HCT116 (cell line): Measurements from ENCODE around the gene SBF2. TPM values are rescaled to one million over a fixed set of nuclear protein-coding genes. Genes with fewer than 3 reads are reported as not detected.

Source experiments
- ATAC-seq: fragments of 200-7000 bp; cut with Tn5 transposase; 2 replicates; pipeline ENCODE4 v1.9.1; 2020; ENCODE audit warnings: mild to moderate bottlenecking, moderate library complexity
- BruUV-seq: library from RNA; stranded (reverse); fragments of 400-500 nt; replicated peaks from 2 replicates; lab custom pipeline; 2021; lab: Mats Ljungman, UMichigan
- CTCF ChIA-PET: fragments of 300-600 bp; sonication (Branson Sonifier 250); formaldehyde crosslinking; loops from one replicate; lab custom pipeline; 2021; ENCODE audit warnings: antibody characterized with exemption; lab: Charles Lee
- POLR2A ChIA-PET: fragments of 300-600, 350-600 bp; sonication (Branson Sonifier 250); formaldehyde crosslinking; loops from one replicate; lab custom pipeline; 2021; ENCODE audit warnings: antibody characterized with exemption; lab: Charles Lee
- RAD21 ChIA-PET, 2 experiments: fragments of 300-600 bp; sonication (Branson Sonifier 250); formaldehyde crosslinking; loops; one replicate each; lab custom pipeline; 2023; ENCODE audit warnings: low total read pairs in 2 of 2; ENCODE audit not compliant: uncharacterized antibody in 2 of 2, unreplicated experiment in 2 of 2, low non-redundant PET in 1 of 2; lab: Charles Lee
- DNase-seq: peaks from one replicate; pipeline ENCODE4 v3.0.0-alpha.2; 2010; ENCODE audit warnings: low read depth, low spot score
- H2AFZ ChIP-seq: fragments of 200-600 bp; shearing (Covaris generic), sonication (generic); 2 replicates; pipeline ENCODE4 v1.6.1; 2017; ENCODE audit warnings: low read depth, mixed run types, mixed read lengths, antibody characterized with exemption, low read length; ENCODE audit not compliant: poor library complexity, severe bottlenecking
- H3K27ac ChIP-seq: 2 replicates; pipeline ENCODE4 v1.5.1; 2012; ENCODE audit warnings: low read depth, low read length
- H3K27me3 ChIP-seq: fragments of 200-600 bp; sonication (generic); 2 replicates; pipeline ENCODE4 v1.6.1; 2016; ENCODE audit warnings: mixed run types, low read length, mixed read lengths; ENCODE audit not compliant: insufficient read depth
- H3K36me3 ChIP-seq, 2 experiments: fragments of 200-500 bp in 1 of 2; fragments of 200-600 bp in 1 of 2; sonication (Bioruptor generic) in 1 of 2; sonication (generic) in 1 of 2; 2 replicates each; pipeline versions ENCODE4 v1.5.1 to v1.6.1; 2014 to 2016; ENCODE audit warnings: low read length in 2 of 2, inconsistent platforms in 1 of 2, mixed read lengths in 1 of 2, mixed run types in 1 of 2; ENCODE audit not compliant: insufficient read depth in 2 of 2, control insufficient read depth in 1 of 2
- H3K4me1 ChIP-seq, 2 experiments: fragments of 200-600 bp in 1 of 2; sonication (generic) in 1 of 2; 2 replicates each; pipeline versions ENCODE4 v1.5.1 to v1.6.1; 2012 to 2017; ENCODE audit warnings: low read length in 2 of 2, inconsistent platforms in 1 of 2, mild to moderate bottlenecking in 1 of 2, mixed read lengths in 1 of 2, mixed run types in 1 of 2, moderate library complexity in 1 of 2; ENCODE audit not compliant: insufficient read depth in 2 of 2, control insufficient read depth in 1 of 2
- H3K4me2 ChIP-seq: fragments of 200-600 bp; sonication (generic); 2 replicates; pipeline ENCODE4 v1.6.1; 2017; ENCODE audit warnings: mixed run types, low read length, mixed read lengths
- H3K4me3 ChIP-seq, 2 experiments: fragments of 200-600 bp in 1 of 2; sonication (generic) in 1 of 2; replicated peaks in 1 of 2; 2 replicates each; pipeline ENCODE4 v1.5.1; 2011 to 2016; ENCODE audit warnings: low read length in 2 of 2, control low read depth in 1 of 2, low read depth in 1 of 2, mild to moderate bottlenecking in 1 of 2, mixed read lengths in 1 of 2, mixed run types in 1 of 2
- H3K79me2 ChIP-seq: fragments of 200-600 bp; sonication (generic); 2 replicates; pipeline ENCODE4 v1.6.1; 2017; ENCODE audit warnings: mild to moderate bottlenecking, mixed run types, low read length, moderate library complexity, mixed read lengths; ENCODE audit not compliant: insufficient read depth
- H3K9ac ChIP-seq: fragments of 200-600 bp; sonication (generic); 2 replicates; pipeline ENCODE4 v1.6.1; 2016; ENCODE audit warnings: low read length, mixed read lengths
- H3K9me2 ChIP-seq: fragments of 200-600 bp; sonication (generic), shearing (Covaris generic); 2 replicates; pipeline ENCODE4 v1.6.1; 2017; ENCODE audit warnings: mixed run types, mild to moderate bottlenecking, moderate library complexity; ENCODE audit not compliant: insufficient read depth
- H3K9me3 ChIP-seq, 2 experiments: fragments of 200-500 bp in 1 of 2; fragments of 200-600 bp in 1 of 2; sonication (Bioruptor generic) in 1 of 2; sonication (generic) in 1 of 2; 2 replicates each; pipeline ENCODE4 v1.6.1; 2014 to 2017; ENCODE audit warnings: low read length in 2 of 2, mixed read lengths in 2 of 2, inconsistent platforms in 1 of 2, low read depth in 1 of 2, mild to moderate bottlenecking in 1 of 2, mixed run types in 1 of 2, moderate library complexity in 1 of 2; ENCODE audit not compliant: control insufficient read depth in 1 of 2, insufficient read depth in 1 of 2
- H4K20me1 ChIP-seq: fragments of 200-600 bp; sonication (generic), shearing (Covaris generic); 2 replicates; pipeline ENCODE4 v1.6.1; 2017; ENCODE audit warnings: mixed run types, mild to moderate bottlenecking, moderate library complexity; ENCODE audit not compliant: insufficient read depth
- CEBPB ChIP-seq: IDR thresholded peaks from 2 replicates; pipeline ENCODE4 v1.6.1; 2012; ENCODE audit warnings: low read depth
- CTCF ChIP-seq, 3 experiments: fragments of 200-600 bp in 1 of 3; sonication (generic) in 1 of 3; IDR thresholded peaks in 2 of 3; conservative IDR thresholded peaks in 1 of 3; 2 replicates each; pipeline ENCODE4 v1.5.1; 2012 to 2017; ENCODE audit warnings: low read depth in 2 of 3, low read length in 2 of 3, antibody characterized with exemption in 1 of 3, borderline replicate concordance in 1 of 3, control low read depth in 1 of 3, mild to moderate bottlenecking in 1 of 3, mixed read lengths in 1 of 3, mixed run types in 1 of 3, moderate library complexity in 1 of 3; ENCODE audit not compliant: insufficient read depth in 1 of 3
- EGR1 ChIP-seq: IDR thresholded peaks from 2 replicates; pipeline ENCODE4 v1.6.1; 2012; ENCODE audit warnings: low read depth
- ELF1 ChIP-seq: IDR thresholded peaks from 2 replicates; pipeline ENCODE4 v1.6.1; 2012; ENCODE audit warnings: low read depth, borderline replicate concordance
- FOSL1 ChIP-seq: IDR thresholded peaks from 2 replicates; pipeline ENCODE4 v1.6.1; 2012; ENCODE audit warnings: low read depth
- JUND ChIP-seq: IDR thresholded peaks from 2 replicates; pipeline ENCODE4 v1.6.1; 2012
- POLR2A ChIP-seq: IDR thresholded peaks from 2 replicates; pipeline ENCODE4 v1.7.0; 2011; ENCODE audit warnings: borderline replicate concordance; ENCODE audit not compliant: insufficient read depth, insufficient read length; ENCODE audit errors: extremely low read depth
- POLR2AphosphoS5 ChIP-seq: IDR thresholded peaks from 2 replicates; pipeline ENCODE4 v1.6.1; 2011; ENCODE audit warnings: mild to moderate bottlenecking, low read depth, low read length, moderate library complexity
- RAD21 ChIP-seq: IDR thresholded peaks from 2 replicates; pipeline ENCODE4 v1.6.1; 2012; ENCODE audit warnings: low read depth, mild to moderate bottlenecking
- SRF ChIP-seq: IDR thresholded peaks from 2 replicates; pipeline ENCODE4 v1.6.1; 2012; ENCODE audit warnings: low read depth
- intact Hi-C: fragments of 100-400 bp; cut with micrococcal nuclease; formaldehyde crosslinking; loops from 2 replicates; pipeline ENCODE4 v1.10.0; 2022
- total RNA-seq: library from RNA; stranded (reverse); gene quantifications from one replicate; pipeline ENCODE4 v1.2.1, GENCODE V29; 2021; ENCODE audit not compliant: unreplicated experiment
- TF ChIP-seq, protein P1 (sequence below): IDR thresholded peaks from 2 replicates; pipeline ENCODE4 v1.6.1; 2011; ENCODE audit warnings: mild to moderate bottlenecking, low read length, moderate library complexity; ENCODE audit not compliant: insufficient replicate concordance; ENCODE audit errors: extremely low read depth

The SBF2 gene
- total RNA-seq, 1 experiment from 2014 or later: 35.0 TPM

GRCh38 chr11:10274726-10275125, 19.3 kb downstream of the SBF2 start:
- Histone ChIP-seq H2AFZ (no peak overlapping the region), H3K4me3 (no peak overlapping the region), H3K27ac (no peak overlapping the region), H3K9ac (no peak overlapping the region), H3K27me3 (no peaks in the 10 kb centered on the region), H3K4me1 (no peaks in the 10 kb centered on the region), H3K4me2 (no peak overlapping the region), H3K9me3 (no peaks in the 10 kb centered on the region), H3K79me2 (peaks cover 22% of the 10 kb centered on the region), H3K36me3 (no peaks in the 10 kb centered on the region), H4K20me1 (no peaks in the 10 kb centered on the region), H3K9me2 (no peaks in the 10 kb centered on the region)
- ChIA-PET POLR2A (no interaction called here), CTCF (no interaction called here), RAD21 (no interaction called here)
- DNase-seq: no peak
- ATAC-seq: no peak
- TF ChIP-seq FOSL1 (no peak), CEBPB (no peak), SRF (no peak), CTCF (IDR thresholded peaks at IDR 0.05 in 2 of 3, conservative IDR thresholded peaks at IDR 0.05 in 1 of 3; ENCODE audit: borderline replicate concordance in 1 of 3, insufficient read depth in 1 of 3, low read depth in 2 of 3, low read length in 2 of 3) (no peak), POLR2A (no peak), RAD21 (no peak), POLR2AphosphoS5 (no peak), ELF1 (no peak), EGR1 (no peak), JUND (no peak)
- TF ChIP-seq, protein P1, sequence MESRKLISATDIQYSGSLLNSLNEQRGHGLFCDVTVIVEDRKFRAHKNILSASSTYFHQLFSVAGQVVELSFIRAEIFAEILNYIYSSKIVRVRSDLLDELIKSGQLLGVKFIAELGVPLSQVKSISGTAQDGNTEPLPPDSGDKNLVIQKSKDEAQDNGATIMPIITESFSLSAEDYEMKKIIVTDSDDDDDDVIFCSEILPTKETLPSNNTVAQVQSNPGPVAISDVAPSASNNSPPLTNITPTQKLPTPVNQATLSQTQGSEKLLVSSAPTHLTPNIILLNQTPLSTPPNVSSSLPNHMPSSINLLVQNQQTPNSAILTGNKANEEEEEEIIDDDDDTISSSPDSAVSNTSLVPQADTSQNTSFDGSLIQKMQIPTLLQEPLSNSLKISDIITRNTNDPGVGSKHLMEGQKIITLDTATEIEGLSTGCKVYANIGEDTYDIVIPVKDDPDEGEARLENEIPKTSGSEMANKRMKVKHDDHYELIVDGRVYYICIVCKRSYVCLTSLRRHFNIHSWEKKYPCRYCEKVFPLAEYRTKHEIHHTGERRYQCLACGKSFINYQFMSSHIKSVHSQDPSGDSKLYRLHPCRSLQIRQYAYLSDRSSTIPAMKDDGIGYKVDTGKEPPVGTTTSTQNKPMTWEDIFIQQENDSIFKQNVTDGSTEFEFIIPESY: no peak
- BruUV-seq: no TSS peak
- intact Hi-C loops: no loop called here
